HG02970 (cell line): Measurements from ENCODE around the gene TAPT1.

Source experiments
- ATAC-seq: cut with Tn5 transposase; IDR thresholded peaks from one replicate; pipeline ENCODE4 v1.9.1; 2021; ENCODE audit warnings: mild to moderate bottlenecking, moderate library complexity, moderate number of reproducible peaks; ENCODE audit not compliant: unreplicated experiment, low FRiP score

TAPT1 gene

DNA sequence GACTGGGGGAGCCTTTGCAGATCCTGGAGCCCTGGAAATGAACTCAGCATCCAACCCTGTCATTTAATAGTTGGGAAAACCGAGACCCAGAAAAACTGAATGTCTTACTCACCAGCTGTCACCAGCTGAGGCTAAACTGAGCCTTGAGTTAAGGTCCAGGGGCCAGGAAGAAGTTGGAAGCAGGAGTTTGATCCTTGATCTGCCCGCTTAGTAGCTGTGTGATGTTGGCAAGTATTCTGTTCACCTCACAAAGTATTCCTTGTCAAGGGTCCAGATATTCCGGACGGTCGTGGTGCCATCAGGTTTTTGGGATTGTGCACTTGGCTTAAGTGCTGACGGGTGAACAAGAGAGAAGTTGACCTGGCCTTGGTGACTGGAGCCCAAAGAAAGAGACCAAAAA, 111.7 kb downstream of the TAPT1 start:
- no peak for ATAC-seq

DNA sequence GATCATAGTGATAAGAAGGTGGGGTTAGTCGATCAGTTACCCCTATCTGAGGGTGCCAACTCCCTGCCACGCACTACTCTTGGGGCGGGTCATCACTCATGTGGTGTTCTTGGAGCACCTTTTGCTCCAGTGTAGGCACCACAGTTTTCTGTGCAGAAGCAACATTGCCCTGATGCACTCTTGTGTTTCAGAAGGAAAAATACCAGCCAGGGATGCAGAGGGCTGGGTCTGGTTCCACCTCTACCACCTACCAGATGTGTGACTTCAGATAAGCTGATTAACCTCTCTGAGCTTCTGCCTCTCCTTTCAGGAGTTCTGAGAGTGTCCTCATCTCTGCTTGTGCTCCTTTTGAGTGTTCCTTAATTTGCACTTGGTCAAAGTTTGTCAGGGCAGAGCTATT, 112.5 kb downstream of the TAPT1 start:
- no peak for ATAC-seq

DNA sequence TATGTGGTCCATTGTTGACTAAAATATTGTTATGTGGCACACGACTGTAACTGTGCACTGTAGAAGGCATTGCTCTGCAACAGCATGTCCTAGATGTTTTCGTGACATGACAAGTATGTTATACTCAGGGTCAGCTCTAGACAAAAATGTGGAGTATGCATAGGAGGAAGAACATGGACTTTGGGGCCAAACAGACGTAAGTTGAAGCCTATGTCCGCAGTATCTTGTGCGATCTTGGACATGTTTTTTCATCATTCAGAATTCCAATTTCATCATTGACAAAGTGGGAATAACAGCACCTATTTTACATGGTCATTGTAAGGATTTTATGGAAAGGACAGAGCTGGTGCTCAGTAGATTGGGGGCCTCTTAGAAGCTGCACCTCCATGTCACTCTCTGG, 114.7 kb downstream of the TAPT1 start:
- ATAC-seq, result no peak

DNA sequence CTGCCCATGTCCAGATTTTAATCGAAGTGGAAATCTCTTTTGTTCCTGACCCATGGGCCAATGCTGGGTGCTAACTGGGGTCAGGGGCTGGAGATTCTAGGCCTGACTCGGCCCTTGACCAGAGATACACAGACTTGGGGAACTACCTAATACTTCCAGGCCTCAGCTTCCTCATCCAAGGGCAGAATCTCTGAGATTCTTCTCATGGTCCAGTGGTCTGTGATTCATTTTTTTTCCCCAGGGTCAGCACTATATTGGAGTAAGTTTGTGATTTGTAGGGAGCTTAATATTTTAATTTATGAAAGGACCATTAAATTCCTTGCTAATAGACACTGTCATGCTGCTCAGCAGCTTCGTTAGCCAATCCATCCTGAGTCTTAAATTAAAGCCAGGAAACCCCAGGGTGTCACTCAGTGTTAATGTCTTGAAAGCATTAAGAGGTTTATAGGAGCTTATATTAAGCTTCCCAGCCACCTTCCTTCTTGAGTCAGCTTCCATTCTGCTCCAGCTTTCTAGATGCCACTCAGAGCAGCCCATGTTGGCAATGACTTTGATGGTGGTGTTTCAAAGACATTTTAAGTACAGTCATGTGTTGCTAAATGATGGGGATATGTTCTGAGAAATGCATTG, 115.5 kb downstream of the TAPT1 start:
- ATAC-seq, result no peak
